Endometrium (tissue), 2 donors: ENCODE results near the gene RNF157.

ENCODE experiments used
- FAIRE-seq: peaks from 2 replicates; lab custom pipeline; 2012; peaks lifted over from hg19 to GRCh38; lab: Jason Lieb, UNC
- donor health status: control.
- donor health status: control.

RNF157 gene

GRCh38 chr17:76155988-76156661 lies 84.2 kb downstream of the RNF157 start:
- no peak for FAIRE-seq

GRCh38 chr17:76154936-76155845 lies 85.1 kb downstream of the RNF157 start:
- FAIRE-seq: no peak

GRCh38 chr17:76154292-76154691 lies 86.0 kb downstream of the RNF157 start:
- no peak for FAIRE-seq

DNA sequence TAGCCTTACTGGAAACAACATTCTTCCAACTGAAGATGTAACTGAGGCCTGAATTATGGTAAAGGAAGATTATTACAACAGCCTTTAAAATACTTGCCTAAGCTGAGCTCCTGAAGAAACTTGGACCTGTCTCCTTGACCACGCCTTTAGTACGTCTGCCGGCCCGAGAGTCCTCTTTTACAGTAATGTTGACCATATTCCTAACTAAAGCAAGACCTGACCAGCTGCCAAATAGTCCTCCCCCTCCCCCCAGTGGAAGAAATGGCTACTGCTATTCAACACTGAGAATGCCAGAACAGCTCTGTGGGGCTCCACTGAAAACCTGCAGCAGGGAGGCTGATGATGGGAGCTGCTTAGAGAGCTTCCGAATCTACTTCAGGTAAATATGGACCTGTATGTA lies 86.7 kb downstream of the RNF157 start:
- FAIRE-seq: no peak

DNA sequence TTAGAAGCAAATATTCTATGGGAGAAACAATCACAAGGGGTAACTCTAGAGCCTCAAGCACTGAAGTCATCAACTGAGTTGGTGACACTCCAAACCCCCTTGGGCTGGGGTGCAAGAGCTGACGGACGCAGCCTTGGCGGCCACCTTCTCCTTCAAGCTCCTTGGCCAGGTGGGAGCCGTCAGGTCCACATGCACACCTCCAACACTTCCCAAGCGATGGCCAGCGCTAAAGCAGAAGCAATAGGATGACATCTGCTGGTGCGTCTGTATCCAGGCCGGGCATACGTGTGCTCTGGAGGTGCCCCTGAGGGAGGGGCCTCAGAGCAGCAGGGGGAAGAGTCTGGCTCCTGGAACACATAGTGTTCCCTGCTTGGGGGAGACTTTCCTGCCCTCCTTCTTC lies 87.1 kb downstream of the RNF157 start:
- no peak for FAIRE-seq

DNA sequence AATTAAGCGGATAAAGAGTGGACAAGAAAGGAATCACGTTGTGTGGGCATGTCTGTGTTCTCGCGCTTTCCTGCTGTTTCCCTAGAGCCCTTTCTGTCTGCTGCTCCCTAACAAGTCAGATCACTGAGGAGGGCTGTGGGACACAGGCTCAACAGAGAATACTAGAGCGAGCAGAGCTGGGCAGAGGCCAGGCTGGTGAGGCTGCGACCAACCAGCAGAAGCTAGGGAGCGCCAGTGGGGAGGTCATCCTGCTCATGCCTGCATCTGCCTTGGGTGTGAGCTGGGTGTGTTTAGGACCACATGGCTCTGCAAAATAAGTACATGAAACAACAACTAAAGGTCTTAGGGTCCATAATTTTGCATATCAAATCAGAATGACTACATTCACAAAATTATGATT lies 87.7 kb downstream of the RNF157 start:
- FAIRE-seq: no peak

DNA sequence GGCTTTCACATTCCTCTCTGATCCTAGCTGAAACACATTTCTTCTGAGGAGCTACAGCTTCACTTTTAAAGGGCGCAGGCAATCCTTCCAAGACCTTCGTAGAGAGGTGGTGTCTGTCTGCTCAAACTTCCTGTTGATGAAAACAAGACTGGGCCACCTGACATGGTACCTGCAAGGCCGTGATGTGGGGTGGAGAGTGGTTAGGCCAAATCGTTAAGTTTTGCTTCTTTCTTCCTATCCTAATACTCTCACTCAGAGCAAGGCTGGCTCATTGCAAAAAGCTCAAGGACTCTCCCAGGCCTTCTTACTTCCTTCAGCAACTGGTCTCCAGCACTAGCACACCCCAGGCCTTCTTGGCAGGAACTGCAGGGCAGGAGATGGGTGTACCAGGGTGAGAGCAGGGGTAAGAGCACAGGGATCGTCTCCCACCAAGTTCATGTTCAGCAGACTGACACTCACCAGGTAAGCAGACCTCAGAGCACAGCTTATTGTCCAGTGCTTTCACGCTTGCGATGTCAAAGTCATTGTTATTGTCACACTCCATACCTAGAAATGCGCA lies 88.3 kb downstream of the RNF157 start:
- FAIRE-seq: no peak

GRCh38 chr17:76150712-76151622 lies 89.3 kb downstream of the RNF157 start:
- FAIRE-seq: no peak

DNA sequence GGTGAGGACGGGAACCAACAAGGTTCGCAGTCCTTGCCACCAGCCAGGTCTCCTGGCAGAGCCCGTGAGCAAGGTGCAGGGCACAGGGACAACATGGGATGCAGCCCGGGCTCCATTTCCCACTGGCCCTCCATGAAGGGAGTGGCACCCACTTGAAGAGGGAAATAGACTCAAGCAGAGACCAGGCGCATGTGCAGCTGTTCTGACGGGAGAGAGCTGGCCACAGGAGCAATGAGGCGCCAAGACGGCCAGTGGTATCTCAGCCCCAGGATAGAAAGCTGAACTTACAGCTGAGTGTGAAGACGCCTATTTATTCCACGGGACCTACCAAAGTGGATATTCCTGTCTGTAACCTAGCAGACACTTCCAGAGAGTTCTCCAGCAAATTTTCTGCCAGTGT lies 91.1 kb downstream of the RNF157 start:
- no peak for FAIRE-seq

DNA sequence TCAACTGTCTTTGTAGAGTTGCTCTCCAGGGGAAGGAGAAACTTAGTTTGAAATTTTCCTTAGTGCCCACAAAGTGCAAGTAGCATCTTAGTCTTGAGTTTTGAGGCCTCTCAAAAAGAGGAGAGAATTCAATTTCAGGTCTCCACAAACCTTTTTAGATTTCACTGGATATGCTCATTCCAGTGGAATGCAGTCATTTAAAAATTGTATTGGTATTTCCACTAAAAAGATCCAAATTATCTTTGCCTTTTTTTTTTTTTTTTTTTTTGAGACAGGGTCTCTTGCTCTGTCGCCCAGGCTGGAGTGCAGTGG lies 92.3 kb downstream of the RNF157 start:
- no peak for FAIRE-seq

DNA sequence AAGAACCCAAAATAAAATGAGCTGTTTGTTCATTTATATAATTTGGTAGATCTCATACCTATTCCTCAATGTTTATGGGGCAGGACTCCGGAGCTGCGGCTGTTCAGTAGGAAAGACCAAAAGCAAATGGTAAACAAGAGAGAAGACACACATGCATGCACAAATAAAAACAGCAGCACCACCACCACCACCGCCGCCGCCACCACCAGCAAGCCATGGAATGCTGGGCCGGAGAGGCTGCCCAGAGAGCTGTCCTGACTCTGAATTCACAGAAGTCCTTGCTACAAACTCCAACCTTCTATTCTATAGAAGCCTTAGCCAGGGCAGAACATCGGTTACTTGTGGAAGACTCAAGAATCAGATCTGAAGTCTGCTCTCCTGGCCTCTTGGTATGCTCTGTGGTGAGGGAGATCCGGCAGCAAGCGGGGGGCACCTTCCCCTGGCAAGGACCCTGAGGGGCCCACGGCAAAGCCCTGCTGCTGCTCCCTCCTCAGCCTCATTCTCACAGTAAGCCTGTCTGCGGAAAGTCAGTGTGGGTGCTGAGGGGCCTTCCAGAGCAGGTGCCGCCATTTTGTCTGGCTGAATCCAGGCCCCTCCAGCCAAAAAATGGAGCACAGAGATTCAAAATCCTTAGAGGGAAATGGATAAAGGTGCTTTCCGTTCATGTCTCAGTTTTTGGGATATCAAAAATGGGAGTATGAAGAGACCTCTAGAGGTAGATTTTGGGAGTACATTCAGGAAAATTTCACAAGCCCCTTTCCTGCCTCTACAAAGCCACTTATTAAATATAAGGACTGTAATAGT lies 92.9 kb downstream of the RNF157 start:
- no peak for FAIRE-seq

DNA sequence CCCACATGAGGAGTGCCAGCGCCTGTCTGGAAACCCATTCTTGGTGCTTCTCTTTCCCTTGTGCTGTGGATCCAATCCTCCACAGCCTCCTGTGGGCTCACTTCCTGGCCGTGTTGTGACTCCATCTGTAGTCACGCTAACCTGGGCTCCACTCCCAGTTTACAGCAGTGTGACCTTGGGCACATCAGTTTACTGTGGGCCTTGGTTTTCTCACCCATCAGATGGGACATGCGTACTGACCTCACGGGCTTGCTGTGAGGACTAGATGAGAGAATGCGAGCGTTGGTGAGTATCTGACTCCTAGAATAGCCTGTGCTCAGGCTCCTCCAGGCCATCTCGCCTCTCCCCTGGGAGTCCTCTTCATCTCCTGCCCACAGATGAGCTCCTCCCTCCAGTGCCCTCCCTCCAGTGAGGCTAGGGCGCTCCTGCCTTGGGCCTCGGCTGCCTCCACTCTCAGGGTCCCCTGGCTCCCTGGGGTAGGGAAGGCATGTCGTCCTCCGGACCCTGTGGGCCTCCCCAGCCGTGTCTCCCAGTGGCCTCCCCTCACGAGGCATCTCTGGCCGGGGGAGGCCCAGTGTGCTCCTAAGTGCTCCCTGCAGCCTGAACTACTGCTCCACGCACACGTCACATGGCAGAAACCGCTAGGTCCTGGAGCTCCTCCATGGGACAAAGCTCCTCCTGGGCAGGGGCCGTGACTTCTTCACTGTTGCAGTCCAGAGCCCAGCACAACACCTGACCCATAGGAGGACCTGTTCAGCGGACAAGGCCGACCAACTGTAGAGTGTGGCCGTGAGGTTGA lies 94.0 kb downstream of the RNF157 start:
- FAIRE-seq: no peak

DNA sequence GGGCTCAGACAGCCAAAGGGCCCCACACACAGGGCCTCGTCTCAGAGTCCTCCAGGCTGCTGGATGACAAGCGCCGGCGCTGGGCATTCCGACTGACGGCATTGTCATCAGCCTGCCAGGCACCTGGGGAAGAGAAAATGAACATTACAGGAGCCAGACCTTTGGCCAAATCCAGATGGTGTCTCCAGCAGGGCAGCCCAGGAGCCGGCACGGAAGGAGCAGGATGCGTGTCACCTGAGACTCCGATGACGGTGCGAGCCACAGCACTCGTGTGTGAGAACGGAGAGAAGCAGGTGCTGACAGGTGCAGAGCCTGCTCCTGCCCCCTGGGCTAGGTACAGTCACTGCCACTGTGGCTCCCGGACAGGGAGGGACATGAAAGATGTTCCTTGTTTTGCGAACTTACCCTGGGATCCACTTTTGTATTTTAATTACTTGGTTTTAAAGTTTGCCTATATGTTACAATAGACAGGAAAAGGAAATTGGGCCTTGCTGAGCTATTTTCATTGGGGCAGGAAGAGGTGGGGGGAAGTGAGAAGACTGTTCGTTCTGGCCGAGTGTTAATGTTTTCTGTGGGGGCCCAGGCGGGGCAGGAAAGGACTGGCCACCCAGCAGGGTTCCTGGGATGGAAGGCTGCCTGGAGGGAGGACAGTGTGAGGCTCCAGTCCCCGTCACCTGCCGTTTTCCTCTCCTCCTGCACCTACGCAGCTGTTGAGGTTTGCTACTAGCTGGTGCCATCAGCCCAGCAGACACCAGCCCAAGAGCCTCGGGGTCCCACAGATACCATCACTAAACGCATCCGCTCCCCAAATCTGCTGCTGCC lies 94.9 kb downstream of the RNF157 start:
- FAIRE-seq: no peak

- no peak for FAIRE-seq
Measured at GRCh38 chr17:76142585-76143041, 97.7 kb downstream of the RNF157 start.

DNA sequence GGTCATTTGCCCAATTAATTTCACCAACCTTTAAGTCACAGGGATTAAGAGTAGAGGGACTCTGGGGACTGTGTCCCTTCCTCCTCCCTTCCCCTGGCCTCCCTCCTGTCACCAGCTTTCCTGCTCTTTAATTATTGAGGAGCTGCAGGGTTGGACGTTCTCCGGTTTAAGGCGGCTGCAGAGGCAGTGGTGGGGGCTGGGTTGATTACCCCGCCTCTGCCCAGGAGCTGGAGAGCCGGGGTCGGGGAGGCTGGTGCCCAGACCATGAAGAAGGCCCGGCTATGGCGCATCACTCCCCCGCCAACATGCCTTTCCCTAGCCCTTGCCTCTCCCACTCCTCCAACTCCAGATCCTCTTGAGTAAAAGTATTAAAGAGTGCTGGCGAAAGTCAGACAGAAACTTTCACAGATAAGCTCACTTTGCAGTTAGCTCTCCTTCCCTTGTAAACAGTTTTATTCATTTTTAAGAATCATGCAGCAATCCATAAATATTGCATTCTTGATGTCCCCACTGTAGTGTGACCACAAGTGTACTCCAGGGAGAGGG lies 98.2 kb downstream of the RNF157 start:
- no peak for FAIRE-seq

- no peak for FAIRE-seq
Measured at GRCh38 chr17:76141212-76142038, 98.9 kb downstream of the RNF157 start, which contains the start of gene FOXJ1. Gene FOXJ1, minus strand, starts transcription at chr17:76141245. Its CDS starts 850 bp downstream, at chr17:76140395.

GRCh38 chr17:76140661-76141211 lies 99.6 kb downstream of the RNF157 start:
- FAIRE-seq: no peak
